Activated T-helper 9 cell treated with anti-CD3 and anti-CD28 coated beads, Interleukin-2, amount 50 U/mL, for 16 hours (primary cell): Measurements from ENCODE around the gene IGFLR1.
A peak's percentile ranks its signal among the peaks of the same experiment; 100 is the strongest.

Experiments used
- DNase-seq: peaks from one replicate; pipeline ENCODE4 v3.0.0-alpha.2; 2020; ENCODE audit warnings: low read depth

Gene IGFLR1

DNA sequence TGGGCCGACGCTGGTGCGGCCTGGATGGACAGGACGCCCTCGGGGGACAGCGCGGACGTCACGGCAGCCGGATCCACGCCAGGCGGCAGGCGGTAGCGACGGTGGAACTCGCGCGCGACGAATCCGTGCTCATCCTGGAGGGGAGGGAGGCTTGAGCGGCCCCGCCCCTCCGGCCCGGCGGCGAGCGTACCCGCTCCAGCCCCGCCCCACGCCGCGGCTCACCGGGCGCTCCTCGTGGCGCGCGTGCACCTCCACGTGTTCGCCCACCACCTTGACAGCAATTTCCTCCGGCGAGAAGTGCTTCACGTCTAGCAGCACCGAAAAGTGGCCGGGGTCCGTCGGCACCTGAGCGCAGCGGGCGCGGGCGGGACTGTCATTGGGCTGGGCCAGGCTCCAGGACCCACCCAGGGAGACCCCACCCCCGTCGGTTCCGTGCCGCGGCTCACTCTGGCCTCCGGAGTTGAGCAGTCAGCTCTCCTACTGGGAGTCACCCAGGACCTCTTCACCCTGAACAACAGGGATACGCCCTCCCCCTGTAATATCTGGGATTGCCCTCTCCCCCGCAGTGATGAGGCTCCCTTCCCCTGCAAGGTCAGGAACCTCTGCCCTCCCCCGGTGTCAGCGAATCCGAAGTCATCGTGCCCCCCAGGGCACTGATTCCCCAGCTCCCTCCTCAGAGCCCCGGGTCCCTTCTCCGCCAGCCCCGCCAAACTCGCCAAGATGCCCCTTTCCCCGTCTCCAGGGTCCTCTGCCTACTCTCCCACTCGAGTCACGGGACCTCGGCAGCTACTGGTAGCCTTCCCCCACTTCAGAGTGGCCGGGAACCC lies 13.5 kb upstream of the IGFLR1 start:
- DNase-seq = peak; percentile 54

DNA sequence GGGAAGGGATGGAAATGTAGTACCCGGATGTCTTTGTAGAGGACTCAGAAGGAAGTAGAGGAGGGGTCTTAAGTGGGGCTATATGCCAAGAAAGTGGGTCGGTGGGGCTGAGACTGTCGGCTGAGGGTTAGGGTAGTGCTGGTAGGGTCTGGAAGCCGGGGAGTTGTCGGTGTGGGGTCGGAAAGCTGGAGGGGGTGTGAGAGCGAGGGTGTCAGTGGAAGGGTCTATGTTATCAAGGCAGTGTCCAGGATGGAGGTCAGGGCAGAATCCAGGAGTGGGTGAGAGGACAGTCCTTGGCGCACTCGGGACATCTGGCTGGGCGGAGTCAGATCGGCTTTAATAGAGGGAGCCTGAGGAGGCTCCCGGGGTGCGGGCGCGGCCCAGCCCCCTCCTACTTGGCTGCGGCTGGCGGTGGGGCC lies 12.9 kb upstream of the IGFLR1 start:
- DNase-seq = no peak

DNA sequence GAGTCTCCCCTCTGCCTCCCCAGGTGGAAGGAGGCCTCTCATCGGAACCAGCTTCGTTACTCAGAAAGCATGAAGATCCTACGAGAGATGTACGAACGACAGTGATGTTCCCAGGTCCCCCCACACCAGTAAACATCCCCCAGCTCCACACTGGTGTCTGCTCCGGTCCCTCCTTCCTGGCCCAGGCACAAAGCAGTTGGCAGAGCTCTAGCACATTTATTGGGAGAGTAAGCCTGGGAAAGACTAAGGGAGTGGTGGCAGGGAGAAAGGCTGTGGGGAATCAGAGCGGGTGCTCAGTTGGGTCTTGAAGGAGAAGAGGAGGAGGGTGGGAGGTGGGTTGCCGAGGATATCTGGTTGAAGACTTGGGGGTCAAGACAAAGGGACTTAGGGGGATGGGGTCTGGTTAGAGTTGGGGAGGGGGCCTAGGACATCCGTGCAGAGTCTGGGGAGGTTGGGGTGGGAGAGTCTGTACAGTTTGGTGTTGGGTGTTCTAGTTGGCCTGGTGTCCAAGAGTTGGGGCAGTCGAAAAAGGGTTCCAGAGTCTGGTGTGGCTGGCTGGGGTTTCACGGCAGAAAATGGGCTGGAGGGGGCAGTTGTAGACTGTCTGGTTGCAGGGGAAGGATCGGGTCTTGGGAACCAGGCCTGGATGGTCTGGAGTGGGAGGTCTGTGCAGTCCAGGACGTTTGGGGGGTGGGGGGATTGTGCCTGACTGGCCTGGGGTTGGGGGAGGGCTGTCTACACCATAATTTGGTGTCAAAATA lies 12.3 kb upstream of the IGFLR1 start:
- DNase-seq = no peak

DNA sequence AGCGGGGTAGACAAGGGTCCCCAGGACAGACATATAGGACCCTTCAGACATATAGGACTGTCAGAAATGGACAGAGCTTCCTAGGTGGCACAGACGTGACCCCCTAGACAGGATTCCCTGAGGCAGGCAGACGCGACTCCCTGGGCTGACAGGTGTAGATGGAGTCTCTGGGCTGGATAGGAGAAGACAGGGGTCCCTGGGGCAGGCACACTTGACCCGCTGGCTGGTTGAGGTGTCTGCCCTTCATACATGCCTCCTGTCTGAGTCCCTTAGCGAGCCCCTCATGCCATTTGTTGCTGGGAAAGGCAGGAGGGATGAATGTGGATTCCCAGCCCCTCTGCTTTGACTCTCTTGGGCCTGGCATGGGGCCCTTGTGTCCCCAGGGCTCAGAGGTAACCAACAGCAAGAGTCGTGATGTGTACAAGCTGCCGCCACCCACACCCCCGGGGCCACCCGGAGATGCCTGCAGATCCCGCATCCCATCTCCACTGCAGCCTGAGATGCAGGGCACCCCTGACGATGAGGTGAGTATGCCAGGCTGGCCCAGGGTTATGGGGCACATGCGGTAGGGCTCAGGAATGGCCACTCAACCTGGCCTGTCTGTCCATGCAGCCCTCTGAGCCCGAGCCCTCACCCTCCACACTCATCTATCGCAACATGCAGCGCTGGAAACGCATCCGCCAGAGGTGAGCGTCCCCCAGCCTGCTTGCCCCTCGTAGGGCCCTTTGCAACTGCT lies 11.6 kb upstream of the IGFLR1 start:
- DNase-seq = no peak

DNA sequence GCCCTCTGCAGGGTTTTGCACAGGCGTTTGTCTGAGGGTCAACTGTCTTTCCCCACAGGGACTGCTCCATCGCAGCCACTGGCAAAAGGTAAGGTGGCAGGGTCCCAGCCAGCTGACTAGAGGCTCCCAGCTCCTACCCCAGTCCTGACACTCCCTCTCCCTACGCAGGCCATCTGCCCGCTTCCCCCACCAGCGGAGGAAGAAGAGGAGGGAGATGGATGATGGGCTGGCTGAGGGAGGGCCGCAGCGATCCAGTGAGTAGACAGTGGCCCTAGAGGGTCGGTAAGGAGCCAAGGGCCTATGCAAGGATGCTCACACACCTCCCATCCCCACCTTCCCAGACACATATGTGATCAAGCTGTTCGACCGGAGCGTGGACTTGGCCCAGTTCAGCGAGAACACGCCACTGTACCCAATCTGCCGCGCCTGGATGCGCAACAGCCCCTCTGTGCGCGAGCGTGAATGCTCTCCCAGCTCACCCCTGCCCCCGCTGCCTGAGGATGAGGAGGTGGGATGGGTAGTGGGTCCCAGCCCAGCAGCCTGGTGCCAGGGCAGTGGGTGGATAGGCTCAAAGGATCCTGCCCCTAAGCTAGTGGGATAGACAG lies 10.6 kb upstream of the IGFLR1 start:
- no peak for DNase-seq

DNA sequence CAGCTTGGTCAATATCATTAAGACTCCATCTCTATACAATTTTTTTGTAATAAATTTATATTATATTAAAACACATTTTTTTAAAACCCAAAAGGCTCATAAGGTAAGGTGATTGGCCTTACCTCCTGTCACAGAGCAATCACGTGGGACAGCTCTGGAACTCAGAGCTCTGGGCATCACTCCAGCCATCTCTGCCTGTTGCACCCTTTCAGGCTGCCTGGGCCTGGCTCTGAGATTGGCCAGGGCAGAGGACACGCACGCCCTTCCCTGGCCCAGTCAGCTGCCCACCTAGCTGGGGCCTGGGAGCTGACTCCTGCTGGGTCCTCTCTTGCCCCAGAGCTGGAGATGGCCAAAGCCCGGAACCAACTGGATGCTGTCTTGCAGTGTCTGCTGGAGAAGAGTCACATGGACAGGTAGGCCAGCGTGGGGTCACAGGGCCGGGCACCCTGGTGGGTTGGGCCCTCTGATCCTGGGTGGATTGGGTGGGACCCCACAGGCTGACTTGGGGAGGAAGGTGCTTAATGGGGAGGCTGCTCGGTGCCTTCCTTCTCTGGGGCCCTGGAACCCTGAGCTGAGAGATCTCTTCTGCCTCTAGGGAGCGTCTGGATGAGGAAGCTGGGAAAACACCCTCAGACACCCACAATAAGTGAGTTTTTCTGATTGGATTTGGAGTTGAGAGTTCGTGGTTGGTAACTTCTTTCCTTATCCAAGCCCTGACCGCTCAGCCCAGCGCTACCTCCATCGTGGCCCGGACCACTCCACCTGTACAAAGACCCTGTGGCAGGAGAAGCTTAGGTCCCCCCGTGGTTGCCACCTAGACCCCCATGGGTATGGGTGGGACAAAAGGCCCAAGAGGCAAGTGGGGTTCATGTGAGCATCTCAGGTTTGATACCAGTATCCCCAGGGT lies 9.8 kb upstream of the IGFLR1 start:
- no peak for DNase-seq

DNA sequence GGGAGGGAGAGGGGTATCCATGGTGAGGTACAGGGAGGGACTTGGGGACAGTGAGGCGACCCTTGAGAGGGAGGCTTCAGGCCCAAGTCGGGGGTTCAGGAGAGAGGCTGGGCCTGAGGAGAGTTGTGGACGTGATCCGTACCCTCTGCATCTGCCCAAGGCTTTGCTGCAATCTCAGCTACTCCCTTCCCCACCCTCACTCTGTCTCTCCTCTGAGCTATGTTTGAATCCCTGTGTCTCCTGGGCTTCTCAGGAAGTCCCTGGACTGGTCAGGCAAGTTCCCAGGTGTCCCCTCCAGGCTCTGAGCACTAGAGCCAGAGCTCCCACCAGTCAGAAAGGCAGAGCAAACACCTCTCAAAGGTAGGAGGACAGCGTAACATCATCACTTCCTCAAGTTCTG lies 7.9 kb upstream of the IGFLR1 start:
- DNase-seq = no peak

DNA sequence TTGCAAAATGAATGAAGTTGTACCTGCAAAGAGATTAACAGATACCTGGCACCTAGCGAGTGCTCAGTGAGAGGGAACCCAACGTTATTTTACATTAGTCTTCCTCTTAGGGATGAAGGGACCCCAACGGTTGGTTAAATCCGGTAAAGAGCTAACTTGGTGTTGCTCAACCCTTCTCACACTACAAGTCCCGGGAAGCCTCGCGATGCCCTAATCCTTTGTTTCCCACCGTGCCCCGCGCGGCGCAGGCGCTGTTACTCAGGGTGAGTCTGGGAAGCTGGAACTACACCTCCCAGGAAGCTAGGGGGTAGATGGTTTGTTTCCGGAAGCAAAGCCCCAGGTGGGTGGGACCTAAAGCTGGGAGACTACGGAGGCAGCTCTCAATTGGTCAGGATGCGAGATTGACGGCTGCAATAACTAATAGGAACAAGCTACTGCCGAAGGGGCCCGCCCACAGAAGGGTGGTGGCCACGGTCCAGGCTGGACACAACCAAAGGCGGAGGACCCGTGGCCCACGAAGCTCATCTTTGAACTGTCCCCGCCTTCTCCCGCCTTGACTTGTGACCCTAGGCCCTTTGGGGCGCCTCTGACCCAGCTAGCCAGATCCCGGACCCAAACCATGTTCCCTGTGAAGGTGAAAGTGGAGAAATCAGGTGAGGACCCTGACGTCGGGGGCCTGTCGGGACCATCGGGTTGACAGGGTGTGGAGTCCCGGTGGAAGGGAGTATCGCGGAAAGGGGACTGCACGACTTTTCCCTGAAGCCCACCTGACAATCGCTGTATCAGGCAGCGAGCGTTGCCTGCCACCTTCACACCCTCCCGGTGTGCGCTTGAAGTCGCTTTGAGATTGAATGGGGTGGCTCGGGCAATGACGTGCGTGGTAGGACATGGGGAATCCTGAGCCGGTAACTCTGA lies 6.1 kb upstream of the IGFLR1 start, which contains the start of gene LIN37:
Gene LIN37, plus strand, starts transcription at position 471 of the 915 bp plus-strand sequence. Its CDS starts 149 bp downstream, at position 620.
- DNase-seq = peak; percentile 98

DNA sequence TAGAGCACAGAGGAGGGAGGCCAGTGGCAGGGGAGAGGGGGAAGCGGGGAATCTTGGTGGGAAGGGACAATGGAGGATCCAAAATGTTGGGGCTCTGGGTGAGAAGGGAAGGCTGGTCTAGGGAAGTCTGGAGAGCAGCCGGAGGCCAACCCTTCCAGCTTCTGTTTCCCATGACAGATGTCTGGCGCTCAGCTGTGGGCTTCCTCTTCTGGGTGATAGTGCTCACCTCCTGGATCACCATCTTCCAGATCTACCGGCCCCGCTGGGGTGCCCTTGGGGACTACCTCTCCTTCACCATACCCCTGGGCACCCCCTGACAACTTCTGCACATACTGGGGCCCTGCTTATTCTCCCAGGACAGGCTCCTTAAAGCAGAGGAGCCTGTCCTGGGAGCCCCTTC lies 4.3 kb upstream of the IGFLR1 start:
- DNase-seq = no peak

DNA sequence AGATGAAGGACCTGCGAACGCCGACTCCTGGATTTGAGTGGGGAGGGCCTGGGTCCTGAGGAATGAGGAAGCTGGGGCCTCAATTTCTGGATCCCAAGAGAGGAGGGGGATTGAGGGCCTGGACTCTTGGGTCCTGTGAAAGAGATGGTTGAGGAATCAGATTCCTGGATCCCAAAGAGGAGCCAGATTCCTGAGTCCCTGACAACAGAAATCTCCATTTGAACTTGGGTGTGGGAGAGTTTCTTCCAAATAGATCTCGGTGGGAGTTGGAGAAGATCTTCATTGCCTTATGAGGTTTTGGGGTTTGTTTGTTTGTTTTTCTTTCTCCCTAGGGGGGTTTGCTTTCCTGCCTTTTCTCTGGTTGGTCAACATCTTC lies 3.8 kb upstream of the IGFLR1 start:
- DNase-seq = no peak

DNA sequence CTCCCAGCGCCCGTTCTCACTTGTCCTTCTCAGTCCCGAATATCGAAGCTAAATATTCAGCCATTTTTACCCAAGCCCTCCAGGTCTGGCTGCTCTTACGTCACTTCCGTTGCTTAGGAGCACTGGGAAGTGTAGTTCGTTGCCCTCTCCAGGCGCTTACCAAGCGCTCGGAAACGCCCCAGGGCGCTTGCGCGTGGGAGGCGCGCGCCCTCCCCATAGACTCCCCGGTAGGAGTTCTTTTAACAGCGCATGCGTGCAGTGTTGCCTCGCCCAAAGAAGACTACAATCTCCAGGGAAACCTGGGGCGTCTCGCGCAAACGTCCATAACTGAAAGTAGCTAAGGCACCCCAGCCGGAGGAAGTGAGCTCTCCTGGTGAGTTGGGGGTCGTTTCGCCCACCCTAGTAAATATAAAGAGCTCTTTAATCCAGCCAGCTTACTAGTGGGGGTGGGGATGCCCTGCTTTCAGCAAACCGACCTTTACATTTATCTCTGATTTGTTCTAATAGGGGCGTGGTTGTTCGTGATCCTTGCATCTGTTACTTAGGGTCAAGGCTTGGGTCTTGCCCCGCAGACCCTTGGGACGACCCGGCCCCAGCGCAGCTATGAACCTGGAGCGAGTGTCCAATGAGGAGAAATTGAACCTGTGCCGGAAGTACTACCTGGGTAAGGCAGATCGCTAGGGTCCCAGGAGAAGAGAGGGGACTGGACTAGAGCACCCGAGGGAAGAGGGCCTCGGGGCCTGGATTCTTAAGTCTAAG lies 3.3 kb upstream of the IGFLR1 start, which contains the start of the genes PSENEN and U2AF1L4:
Gene PSENEN, plus strand, starts transcription at position 324 of the 759 bp plus-strand sequence. Its CDS starts 280 bp downstream, at position 604.
Gene U2AF1L4, minus strand, starts transcription at position 91 of the 759 bp plus-strand sequence. Its CDS starts 27 bp downstream, at position 64.
- peak; percentile 95 for DNase-seq

DNA sequence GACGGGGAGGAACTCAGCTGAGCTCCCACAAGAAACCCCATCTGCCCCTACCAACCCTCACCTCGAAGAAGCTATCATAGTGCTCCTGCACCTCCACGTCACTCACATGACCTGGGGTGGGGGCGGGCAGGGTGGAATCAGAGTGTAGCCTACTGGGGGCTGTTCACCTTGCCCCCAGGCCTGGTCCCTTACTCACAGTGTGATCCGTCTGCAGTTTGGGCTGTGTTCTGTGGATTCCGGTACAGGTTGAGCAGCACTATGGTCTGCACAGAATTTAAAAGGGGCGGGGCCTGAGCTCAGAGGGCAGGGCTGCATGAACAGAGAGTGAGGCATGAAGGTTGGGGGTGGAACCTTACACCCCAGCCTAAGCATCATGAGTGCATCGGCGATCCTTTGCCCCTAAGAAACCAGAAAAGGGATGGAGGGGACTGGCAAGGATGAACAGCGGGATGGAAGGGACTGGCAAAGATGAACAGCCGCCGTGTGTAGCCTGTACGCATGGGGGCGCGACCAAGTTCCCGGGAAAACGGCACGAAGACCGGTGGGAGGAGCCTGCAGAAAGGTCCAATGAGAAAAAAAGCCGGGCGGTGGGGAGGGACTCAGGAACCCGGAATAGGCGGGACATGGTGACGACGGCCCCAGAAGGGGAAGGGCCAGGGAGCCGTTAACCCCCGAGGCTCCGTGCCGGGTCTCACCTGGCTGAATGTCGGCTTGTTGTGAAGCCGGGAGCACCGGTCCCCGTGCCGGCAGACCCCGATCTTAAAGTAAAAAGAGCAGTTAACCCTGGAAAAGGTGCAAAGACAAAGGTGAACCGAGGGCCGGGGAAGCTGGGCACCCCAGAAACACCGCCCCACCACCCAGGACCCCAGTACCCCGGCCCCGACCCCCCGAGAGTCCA lies 2.4 kb upstream of the IGFLR1 start:
- peak; percentile 88 for DNase-seq

DNA sequence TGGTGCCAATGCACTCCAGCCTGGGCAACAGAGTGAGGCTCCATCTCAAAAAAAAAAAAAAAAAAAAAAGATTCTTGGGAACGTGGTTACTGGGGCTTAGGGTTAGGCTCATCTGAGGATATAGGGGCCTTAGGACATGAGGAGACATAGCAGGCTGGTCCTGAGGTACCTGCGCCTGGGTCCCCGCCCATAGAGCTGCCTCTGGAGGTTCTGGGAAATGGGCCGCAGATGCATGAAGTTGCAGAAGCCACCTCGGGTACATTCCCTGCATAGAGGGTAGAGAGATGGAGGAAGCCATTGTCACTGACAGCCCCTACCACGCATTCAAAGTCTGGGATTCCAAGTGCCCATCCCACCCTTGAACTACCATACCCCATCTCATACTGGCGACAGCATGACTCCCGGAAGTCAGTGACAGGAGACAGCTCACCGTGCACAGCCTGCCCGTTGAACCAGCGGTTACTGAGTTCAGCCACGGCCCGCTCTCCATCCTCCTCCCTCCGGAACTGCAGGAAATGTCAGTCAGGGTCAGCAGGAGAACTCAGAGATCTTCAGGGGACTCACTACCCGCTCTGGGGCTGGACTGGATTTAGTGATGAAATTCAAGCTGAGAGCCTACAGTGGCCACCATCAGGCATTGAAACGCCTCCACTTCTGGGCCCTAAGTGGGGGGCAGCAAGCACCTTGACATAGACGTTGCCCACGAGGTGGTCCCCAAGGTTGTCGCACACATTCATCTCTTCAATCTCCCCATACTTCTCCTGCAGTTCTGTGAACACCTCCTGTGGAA lies 1.6 kb upstream of the IGFLR1 start:
- DNase-seq = no peak

DNA sequence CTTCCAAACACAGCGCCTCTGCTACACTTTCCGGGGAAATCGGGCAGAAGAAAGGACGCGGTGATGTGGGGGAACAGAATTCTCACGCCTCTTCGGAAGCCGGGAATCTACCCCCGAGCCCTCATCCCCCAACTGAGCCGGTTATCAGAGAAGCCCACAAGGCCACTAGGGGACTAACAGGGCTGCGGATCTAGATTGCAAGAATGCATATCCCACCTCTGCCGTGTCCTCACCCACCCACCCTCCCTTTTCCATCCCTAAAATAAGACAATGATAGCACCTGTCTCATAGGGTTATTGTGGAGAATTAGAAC lies 1.1 kb downstream of the IGFLR1 start:
- DNase-seq = no peak

DNA sequence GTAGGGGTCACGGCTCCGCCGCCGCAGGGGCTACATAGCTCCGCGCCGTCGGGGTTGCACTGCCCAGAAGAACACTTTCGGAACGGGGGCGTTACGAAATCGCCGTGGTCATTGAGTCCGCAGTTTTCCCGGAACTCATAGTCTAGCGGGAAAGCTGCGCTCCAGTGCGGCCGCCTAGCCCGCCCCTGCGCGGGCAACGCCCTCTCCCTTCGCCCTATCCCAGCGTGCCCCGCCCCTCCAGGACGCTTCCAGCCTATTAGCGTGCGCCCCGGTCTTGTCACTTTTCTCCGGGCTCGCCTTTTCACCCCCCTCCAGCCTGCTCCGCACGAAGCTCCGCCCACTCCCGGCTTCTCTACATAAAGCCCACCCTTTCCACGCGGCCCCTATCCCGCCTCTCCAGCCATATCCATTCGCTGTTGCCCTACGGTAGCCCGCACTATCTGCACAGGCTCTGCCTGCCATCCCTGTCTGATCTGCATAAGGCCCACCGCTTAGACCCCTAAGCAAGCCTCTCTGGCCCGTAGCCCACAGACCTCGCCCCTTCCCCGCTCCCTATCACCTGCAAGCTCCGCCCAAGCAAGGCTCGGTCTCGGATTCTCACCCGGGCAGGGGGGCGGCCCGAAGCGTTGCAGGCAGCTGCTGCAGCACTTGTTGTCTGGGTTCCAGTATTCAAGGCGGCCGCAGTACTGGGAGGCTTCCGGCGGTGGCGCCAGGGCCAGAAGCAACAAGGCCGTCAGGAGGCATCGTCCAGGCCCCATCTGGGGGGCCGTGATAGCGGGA lies 1.6 kb downstream of the IGFLR1 start:
- DNase-seq = peak; percentile 92

DNA sequence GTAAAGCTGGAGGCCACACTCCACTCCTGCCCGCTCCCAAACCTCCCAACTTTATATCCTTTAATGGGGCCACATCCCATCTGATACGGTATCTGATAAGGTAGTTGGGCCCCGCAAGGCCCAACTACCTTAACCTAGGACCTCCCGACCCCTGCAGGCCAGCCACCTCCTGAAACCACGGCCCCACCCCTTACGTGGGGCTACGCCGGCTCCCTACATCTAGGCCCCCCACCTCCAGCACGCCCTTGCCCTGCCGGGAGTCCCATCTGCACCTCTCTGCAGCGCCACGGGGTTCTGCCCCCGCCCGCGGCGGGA lies 2.2 kb downstream of the IGFLR1 start:
- DNase-seq = no peak
